NCI-H2081 treated with DMSO at 0.1 percent for 48 hours (cell line): Measurements from ENCODE around the gene SIN3B.

Experiments
- DNase-seq: peaks from one replicate; lab custom pipeline; 2025; lab: John Stamatoyannopoulos, UW

SIN3B gene

GRCh38 chr19:16911046-16911445 lies 81.8 kb downstream of the SIN3B start:
- no peak for DNase-seq

DNA sequence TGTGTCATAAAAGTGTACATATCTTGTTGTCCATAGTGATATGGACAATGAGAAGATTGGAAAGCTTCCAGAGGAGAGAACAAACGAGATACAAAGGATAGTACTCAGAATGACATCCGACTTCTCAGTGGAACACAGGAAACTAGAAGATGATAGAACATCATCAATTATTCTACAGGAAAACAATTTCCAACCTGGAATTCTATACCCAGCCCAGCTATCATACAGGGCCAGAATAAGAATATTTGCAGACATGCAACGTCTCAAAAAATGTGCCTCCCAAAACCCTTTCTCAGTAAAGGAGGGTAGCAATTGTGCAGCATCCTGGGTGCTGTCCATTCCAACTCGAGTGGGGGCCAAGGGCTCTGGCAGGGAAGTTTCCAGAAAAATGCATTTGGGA lies 83.6 kb downstream of the SIN3B start:
- DNase-seq: no peak

DNA sequence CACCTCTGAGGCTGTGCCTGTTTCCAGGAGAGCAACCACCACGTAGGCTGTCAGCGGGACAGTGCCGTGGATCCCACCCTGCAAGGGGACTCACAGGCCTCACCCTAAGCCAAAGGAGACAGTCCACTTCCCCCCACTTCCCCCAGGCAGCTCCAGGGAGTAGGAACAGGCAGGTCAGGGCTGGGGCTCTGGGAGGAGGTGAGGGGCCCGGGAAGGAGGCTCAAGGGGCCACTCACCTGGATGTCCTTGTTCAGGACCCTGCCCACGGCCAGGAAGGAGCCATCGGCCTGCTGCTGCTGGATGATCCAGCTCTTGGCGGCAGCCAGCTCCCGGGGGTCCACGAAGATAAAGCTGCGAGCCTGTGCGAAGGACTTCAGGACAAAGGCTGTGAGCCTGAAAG lies 85.2 kb downstream of the SIN3B start:
- DNase-seq: no peak

GRCh38 chr19:16915135-16915534 lies 85.9 kb downstream of the SIN3B start:
- DNase-seq: no peak

GRCh38 chr19:16915734-16916133 lies 86.5 kb downstream of the SIN3B start:
- DNase-seq: no peak

GRCh38 chr19:16917401-16917800 lies 88.2 kb downstream of the SIN3B start:
- DNase-seq: no peak

DNA sequence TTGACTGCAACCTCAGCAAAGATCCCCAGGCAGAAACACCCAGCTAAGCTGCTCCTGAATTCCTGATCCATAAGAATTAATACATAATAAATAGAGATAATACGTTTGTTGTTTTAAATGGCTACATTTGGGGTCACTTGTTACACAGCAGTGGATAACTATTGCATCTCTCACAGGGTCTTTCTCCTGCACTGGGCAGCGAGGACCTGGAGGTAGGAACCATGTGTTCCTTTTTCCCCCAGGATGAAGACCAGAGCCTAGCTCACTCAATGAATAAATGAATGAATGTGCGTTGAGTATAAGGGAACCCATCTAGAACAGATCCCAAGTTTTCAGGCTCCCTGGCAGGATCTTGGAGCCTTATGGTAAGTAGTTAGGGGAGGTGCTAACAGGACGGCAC lies 90.3 kb downstream of the SIN3B start:
- DNase-seq: no peak

GRCh38 chr19:16920816-16921529 lies 91.8 kb downstream of the SIN3B start:
- DNase-seq: no peak

DNA sequence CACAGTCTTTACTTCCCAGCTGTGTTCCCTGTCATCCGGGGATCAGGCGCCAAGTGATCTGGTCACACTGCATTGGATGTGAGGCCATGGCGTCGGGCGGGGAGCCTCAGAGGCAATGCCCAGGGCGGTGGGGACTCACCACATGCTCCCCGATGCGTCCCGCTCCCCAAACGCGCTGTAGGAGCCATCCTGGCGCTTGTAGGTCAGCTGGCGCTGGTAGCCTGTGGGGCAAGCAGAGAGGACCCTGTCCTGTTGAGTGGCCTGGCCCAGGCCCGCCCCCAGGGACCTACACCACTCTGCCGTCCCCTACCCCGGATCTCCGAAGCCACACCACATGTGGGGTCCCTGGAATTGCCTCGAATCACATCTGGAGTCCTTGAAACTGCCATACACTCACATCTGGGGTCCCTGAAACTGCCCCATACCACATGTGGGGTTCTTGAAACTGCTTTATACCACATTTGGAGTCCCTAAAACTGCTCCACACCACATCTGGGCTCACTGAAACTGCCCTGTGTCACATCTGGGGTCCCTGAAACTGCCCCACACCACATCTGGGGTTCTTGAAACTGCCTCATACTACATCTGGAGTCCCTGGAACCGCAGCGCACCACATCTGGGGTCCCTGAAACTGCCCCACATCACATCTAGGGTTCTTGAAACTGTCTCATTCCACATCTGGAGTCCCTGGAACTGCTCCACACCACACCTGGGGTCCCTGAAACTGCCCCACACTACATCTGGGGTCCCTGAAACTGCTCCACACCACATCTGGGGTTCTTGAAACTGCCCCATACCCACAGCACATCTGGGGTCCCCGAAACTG lies 92.8 kb downstream of the SIN3B start:
- DNase-seq: no peak

- no peak for DNase-seq
These were observed 93.4 kb downstream of the SIN3B start for GRCh38 chr19:16922592-16922934.

GRCh38 chr19:16922949-16923348 lies 93.8 kb downstream of the SIN3B start:
- no peak for DNase-seq

GRCh38 chr19:16927883-16928282 lies 98.7 kb downstream of the SIN3B start:
- DNase-seq: no peak

DNA sequence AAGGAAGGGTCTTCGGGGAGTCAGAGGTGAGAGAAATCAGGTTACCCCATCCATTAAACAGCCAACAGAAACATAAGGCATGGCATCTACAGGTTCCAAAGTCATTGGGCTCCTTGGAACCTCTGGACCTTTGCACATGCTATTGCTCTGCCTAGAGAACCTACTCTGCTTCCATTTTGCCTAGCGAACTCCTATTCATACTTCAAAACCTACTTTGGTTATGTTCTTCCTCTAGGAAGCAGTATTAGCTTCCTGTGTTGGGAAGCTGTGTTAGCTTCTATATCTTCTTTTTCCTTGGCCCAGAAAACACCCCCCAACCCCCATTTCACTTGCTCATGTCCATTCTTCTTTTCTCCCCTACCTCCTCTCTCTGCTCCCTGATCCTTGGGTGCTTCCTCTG lies 99.2 kb downstream of the SIN3B start:
- DNase-seq: no peak

- DNase-seq: no peak
These were observed 99.7 kb downstream of the SIN3B start for GRCh38 chr19:16928916-16929315.
